Neural progenitor cell (in vitro differentiated cells): ENCODE measurements around the gene AHSG. TPM values are rescaled to one million over a fixed set of nuclear protein-coding genes. Genes with fewer than 3 reads are reported as not detected.

Source experiments
- DNase-seq: peaks from one replicate; pipeline ENCODE4 v3.0.0-alpha.2; 2016; ENCODE audit warnings: low spot score
- H2AFZ ChIP-seq: fragments of 200-600 bp; sonication (generic); replicated peaks from 2 replicates; pipeline ENCODE4 v1.6.1; 2016; ENCODE audit warnings: antibody characterized with exemption
- H3F3A ChIP-seq: fragments of 200-600 bp; sonication (generic); 2 replicates; pipeline ENCODE4 v1.6.1; 2016; ENCODE audit warnings: antibody characterized with exemption, low read depth
- H3K27ac ChIP-seq: fragments of 200-600 bp; sonication (generic); 2 replicates; pipeline ENCODE4 v1.5.1; 2016; ENCODE audit warnings: mild to moderate bottlenecking
- H3K27me3 ChIP-seq: fragments of 200-600 bp; sonication (generic); 2 replicates; pipeline ENCODE4 v1.6.1; 2016; ENCODE audit warnings: mild to moderate bottlenecking, moderate library complexity
- H3K36me3 ChIP-seq: fragments of 200-600 bp; sonication (generic); 2 replicates; pipeline ENCODE4 v1.5.1; 2016
- H3K4me1 ChIP-seq: fragments of 200-600 bp; sonication (generic); 2 replicates; pipeline ENCODE4 v1.6.1; 2016; ENCODE audit warnings: mixed run types
- H3K4me2 ChIP-seq: fragments of 200-600 bp; sonication (generic); 2 replicates; pipeline ENCODE4 v1.6.1; 2016
- H3K4me3 ChIP-seq: fragments of 200-600 bp; sonication (generic); 2 replicates; pipeline ENCODE4 v1.5.1; 2016
- H3K79me2 ChIP-seq: fragments of 200-600 bp; sonication (generic); 2 replicates; pipeline ENCODE4 v1.6.1; 2016; ENCODE audit warnings: low read depth
- H3K9ac ChIP-seq: fragments of 200-600 bp; sonication (generic); 2 replicates; pipeline ENCODE4 v1.6.1; 2016
- H3K9me3 ChIP-seq: fragments of 200-600 bp; sonication (generic); 2 replicates; pipeline ENCODE4 v1.5.1; 2016; ENCODE audit warnings: low read depth
- H4K20me1 ChIP-seq: fragments of 200-600 bp; sonication (generic); 2 replicates; pipeline ENCODE4 v1.6.1; 2016; ENCODE audit warnings: low read depth
- H3K27ac Mint-ChIP-seq: 3 replicates; pipeline ENCODE4 v1.8.0; 2021; ENCODE audit warnings: mixed read lengths
- H3K27me3 Mint-ChIP-seq: 2 replicates; pipeline ENCODE4 v1.8.0; 2022; ENCODE audit warnings: low read depth, mild to moderate bottlenecking, inconsistent platforms, moderate library complexity, mixed read lengths; ENCODE audit not compliant: insufficient read depth
- H3K36me3 Mint-ChIP-seq: 3 replicates; pipeline ENCODE4 v1.8.0; 2021; ENCODE audit warnings: mixed read lengths
- H3K4me1 Mint-ChIP-seq: 3 replicates; pipeline ENCODE4 v1.8.0; 2021; ENCODE audit warnings: mixed read lengths
- H3K4me3 Mint-ChIP-seq: 3 replicates; pipeline ENCODE4 v1.8.0; 2021; ENCODE audit warnings: mild to moderate bottlenecking, moderate library complexity, mixed read lengths
- H3K9me3 Mint-ChIP-seq: 3 replicates; pipeline ENCODE4 v1.8.0; 2020; ENCODE audit warnings: mixed read lengths
- CTCF ChIP-seq: fragments of 200-600 bp; sonication (generic); IDR thresholded peaks from 2 replicates; pipeline ENCODE4 v1.5.1; 2017; ENCODE audit warnings: antibody characterized with exemption, mild to moderate bottlenecking
- EZH2 ChIP-seq: fragments of 200-600 bp; sonication (generic); IDR thresholded peaks from 2 replicates; pipeline ENCODE4 v1.6.1; 2017; ENCODE audit warnings: antibody characterized with exemption, mild to moderate bottlenecking, moderate library complexity
- EZH2phosphoT487 ChIP-seq: fragments of 200-600 bp; sonication (generic); IDR thresholded peaks from 2 replicates; pipeline ENCODE4 v1.6.1; 2017; ENCODE audit warnings: antibody characterized with exemption
- total RNA-seq: library from RNA; depleted of rRNA; stranded (reverse); fragments of >200 nt; gene quantifications from 2 replicates; pipeline ENCODE4 v1.2.3, GENCODE V29; 2015; ENCODE audit warnings: low replicate concordance

AHSG gene
- total RNA-seq, 1 donor from 2014 or later: not detected

- TF ChIP-seq EZH2phosphoT487 (no peak), CTCF (no peak), EZH2 (no peak)
Observed at GRCh38 chr3:186665625-186666188, 52.8 kb downstream of the AHSG start, which contains the start of gene HRG. Gene HRG, plus strand, starts transcription at chr3:186666014. Its CDS starts 18 bp downstream, at chr3:186666032.

DNA sequence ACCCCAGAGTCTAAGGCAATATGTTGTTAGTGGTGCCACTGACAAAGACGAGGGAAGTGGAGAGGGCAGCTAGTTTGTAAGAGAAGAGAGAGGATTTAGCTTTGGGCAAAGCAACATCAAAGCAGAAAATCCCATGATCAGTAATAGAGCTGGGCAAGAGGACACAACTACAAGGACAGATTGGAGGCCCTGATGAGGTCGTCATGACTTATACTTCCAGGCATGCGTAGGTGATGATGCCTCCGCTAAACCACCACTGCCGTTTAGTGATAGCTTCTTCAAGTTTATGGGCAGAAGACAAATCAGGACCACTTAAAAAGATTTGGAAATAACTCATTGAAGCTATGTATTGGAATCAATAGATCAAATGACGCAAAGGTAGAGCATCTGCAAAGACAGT is 55.6 kb downstream of the AHSG start:
- H4K20me1 ChIP-seq: peaks cover 11% of the 10 kb centered on the region
- no peak overlapping the region for H3K9ac ChIP-seq
- Mint-ChIP-seq H3K36me3 (no peaks in the 10 kb centered on the region), H3K4me3 (no peak overlapping the region), H3K27ac (no peak overlapping the region), H3K4me1 (peaks cover 10% of the 10 kb centered on the region), H3K27me3 (peaks cover 2% of the 10 kb centered on the region), H3K9me3 (no peaks in the 10 kb centered on the region)
- peaks cover 12% of the 10 kb centered on the region for H3F3A ChIP-seq
- no peaks in the 10 kb centered on the region for H3K36me3 ChIP-seq
- H3K79me2 ChIP-seq: no peaks in the 10 kb centered on the region
- H3K4me1 ChIP-seq: peaks cover 10% of the 10 kb centered on the region
- H3K27me3 ChIP-seq: peaks cover 52% of the 10 kb centered on the region
- H3K9me3 ChIP-seq: no peaks in the 10 kb centered on the region
- no peak for DNase-seq
- no peak overlapping the region for H3K27ac ChIP-seq
- H2AFZ ChIP-seq: no peak overlapping the region
- H3K4me2 ChIP-seq: no peak overlapping the region
- TF ChIP-seq EZH2 (no peak), EZH2phosphoT487 (no peak), CTCF (no peak)
- no peak overlapping the region for H3K4me3 ChIP-seq

More at GRCh38 chr3:186665625-186666188, 52.8 kb downstream of the AHSG start, which contains the start of gene HRG:
- no peaks in the 10 kb centered on the region for H3K79me2 ChIP-seq
- peaks cover 21% of the 10 kb centered on the region for H3K4me1 ChIP-seq
- no peaks in the 10 kb centered on the region for H3K9me3 ChIP-seq
- no peaks in the 10 kb centered on the region for H3K36me3 ChIP-seq
- Mint-ChIP-seq H3K4me3 (no peak within 1 kb of the TSS), H3K27ac (no peak within 1 kb of the TSS), H3K27me3 (peaks cover 6% of the 10 kb centered on the region), H3K4me1 (peaks cover 17% of the 10 kb centered on the region), H3K36me3 (no peaks in the 10 kb centered on the region), H3K9me3 (no peaks in the 10 kb centered on the region)
- DNase-seq: no peak
- no peak within 1 kb of the TSS for H3K4me3 ChIP-seq
- H3K27ac ChIP-seq: no peak within 1 kb of the TSS
- peaks cover 11% of the 10 kb centered on the region for H4K20me1 ChIP-seq
- no peak within 1 kb of the TSS for H2AFZ ChIP-seq
- H3K9ac ChIP-seq: no peak within 1 kb of the TSS
- H3K27me3 ChIP-seq: peaks cover 69% of the 10 kb centered on the region
- H3K4me2 ChIP-seq: no peak within 1 kb of the TSS
- H3F3A ChIP-seq: peaks cover 18% of the 10 kb centered on the region

DNA sequence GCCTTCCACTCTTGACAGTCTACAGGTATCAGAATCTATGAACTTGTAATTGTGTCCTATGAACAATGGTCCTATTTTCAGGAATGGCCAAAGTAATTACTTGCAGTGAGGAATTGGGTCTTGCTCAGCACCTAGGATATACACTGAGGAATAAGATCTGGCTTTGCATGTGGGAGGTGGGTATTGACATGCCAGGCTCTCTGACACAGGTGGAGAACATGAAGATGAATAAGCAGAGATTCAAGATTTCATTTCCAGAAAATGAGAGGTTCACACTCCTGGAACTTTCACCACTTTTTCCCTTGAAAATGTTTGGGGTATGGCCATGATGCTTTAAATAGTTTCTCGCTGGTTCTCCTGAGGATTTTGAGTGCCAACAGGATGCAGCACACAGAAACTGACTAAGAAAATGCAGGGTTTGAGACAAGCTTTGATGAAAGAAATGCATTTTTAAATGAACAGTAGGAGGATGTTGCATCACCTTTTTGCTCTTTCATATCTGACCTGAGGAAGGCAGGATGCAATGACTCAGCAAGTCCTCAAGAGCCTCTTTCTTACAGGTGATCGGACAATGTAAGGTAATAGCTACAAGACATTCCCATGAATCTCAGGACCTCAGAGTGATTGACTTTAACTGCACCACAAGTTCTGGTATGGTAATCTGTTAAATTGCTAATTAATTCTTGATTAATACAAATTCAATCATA is 56.7 kb downstream of the AHSG start:
- DNase-seq: no peak
- no peaks in the 10 kb centered on the region for H3K9me3 Mint-ChIP-seq
- Histone ChIP-seq H3K27me3 (peaks cover 44% of the 10 kb centered on the region), H3K9ac (no peak overlapping the region), H3K4me2 (no peak overlapping the region), H3F3A (peaks cover under 1% of the 10 kb centered on the region), H3K4me1 (no peaks in the 10 kb centered on the region), H3K36me3 (no peaks in the 10 kb centered on the region), H2AFZ (no peak overlapping the region), H3K27ac (no peak overlapping the region), H3K79me2 (no peaks in the 10 kb centered on the region), H4K20me1 (peaks cover under 1% of the 10 kb centered on the region), H3K9me3 (no peaks in the 10 kb centered on the region), H3K4me3 (no peak overlapping the region)
- peaks cover 4% of the 10 kb centered on the region for H3K27me3 Mint-ChIP-seq
- no peaks in the 10 kb centered on the region for H3K4me1 Mint-ChIP-seq
- H3K36me3 Mint-ChIP-seq: no peaks in the 10 kb centered on the region
- H3K27ac Mint-ChIP-seq: no peak overlapping the region
- no peak overlapping the region for H3K4me3 Mint-ChIP-seq
- TF ChIP-seq CTCF (no peak), EZH2 (no peak), EZH2phosphoT487 (no peak)
